ENCODE data around the gene GPC3.

DNA sequence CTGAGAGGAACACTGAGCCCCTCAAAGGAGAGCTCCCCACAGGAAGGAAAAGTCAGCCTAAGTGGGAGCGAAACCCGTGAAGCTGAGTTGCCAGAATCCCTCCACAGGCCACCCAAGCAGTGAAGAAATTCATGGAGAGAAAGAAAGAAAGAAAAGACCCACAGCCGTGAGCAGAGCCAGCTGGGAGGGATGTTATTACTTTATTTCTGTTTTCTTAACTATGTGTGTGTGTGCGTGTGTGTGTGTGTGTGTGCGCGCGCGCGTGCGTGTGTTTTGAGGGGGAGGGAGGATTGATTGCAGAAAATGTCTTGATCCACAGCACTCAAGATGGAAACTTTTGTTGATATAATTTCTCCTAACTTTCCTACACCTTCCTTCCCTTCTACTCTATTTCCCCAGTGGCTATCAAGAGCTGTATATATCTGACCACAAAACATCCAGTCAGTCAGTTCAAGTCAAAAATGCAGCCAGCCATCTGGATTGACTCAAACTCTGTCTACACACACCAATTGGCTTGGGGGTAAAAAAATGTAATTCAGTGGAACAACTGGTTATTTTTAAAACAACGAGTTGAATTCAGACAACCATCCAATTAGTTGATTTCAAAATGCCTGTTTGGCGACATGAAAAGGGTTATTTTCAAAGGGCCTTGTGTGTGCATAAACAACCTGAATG is 13.8 kb upstream of the GPC3 start:
- TF ChIP-seq, protein P1, sequence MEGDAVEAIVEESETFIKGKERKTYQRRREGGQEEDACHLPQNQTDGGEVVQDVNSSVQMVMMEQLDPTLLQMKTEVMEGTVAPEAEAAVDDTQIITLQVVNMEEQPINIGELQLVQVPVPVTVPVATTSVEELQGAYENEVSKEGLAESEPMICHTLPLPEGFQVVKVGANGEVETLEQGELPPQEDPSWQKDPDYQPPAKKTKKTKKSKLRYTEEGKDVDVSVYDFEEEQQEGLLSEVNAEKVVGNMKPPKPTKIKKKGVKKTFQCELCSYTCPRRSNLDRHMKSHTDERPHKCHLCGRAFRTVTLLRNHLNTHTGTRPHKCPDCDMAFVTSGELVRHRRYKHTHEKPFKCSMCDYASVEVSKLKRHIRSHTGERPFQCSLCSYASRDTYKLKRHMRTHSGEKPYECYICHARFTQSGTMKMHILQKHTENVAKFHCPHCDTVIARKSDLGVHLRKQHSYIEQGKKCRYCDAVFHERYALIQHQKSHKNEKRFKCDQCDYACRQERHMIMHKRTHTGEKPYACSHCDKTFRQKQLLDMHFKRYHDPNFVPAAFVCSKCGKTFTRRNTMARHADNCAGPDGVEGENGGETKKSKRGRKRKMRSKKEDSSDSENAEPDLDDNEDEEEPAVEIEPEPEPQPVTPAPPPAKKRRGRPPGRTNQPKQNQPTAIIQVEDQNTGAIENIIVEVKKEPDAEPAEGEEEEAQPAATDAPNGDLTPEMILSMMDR (IDR thresholded peaks at IDR 0.05) = no peak
- no peak for TF ChIP-seq ZFX (IDR thresholded peaks at IDR 0.05; ENCODE audit: borderline replicate concordance)
